Globus pallidus (tissue), 1 donor: Measurements from ENCODE around the gene MRPL32.
"Not testable (repeated sequence)": the region's sequence is repeated elsewhere in the genome, so short reads cannot be mapped to it uniquely, and the experiment has no call there.

Experiments
- DNase-seq: peaks from one replicate; pipeline ENCODE4 v3.0.0-alpha.2; 2015; ENCODE audit warnings: low spot score

The MRPL32 gene

GRCh38 chr7:42931834-42932651 is at the start of gene MRPL32, which contains the start of gene PSMA2:
Gene MRPL32 (plus strand): TSS chr7:42932376. CDS start chr7:42932387, 11 bp downstream.
Gene PSMA2 (minus strand): TSS chr7:42932174. CDS start chr7:42932158, 16 bp downstream.
- peak; percentile 98 for DNase-seq

GRCh38 chr7:42883950-42884349 is 48.2 kb upstream of the MRPL32 start:
- no peak for DNase-seq

- not testable (repeated sequence) for DNase-seq
Observed at GRCh38 chr7:42885183-42885582, 47.0 kb upstream of the MRPL32 start.

- DNase-seq, result no peak
Observed at GRCh38 chr7:42886129-42886528, 46.0 kb upstream of the MRPL32 start.

- no peak for DNase-seq
Observed at GRCh38 chr7:42886893-42887505, 45.2 kb upstream of the MRPL32 start.

GRCh38 chr7:42893346-42894240 is 38.6 kb upstream of the MRPL32 start:
- no peak for DNase-seq

GRCh38 chr7:42900842-42901241 is 31.3 kb upstream of the MRPL32 start:
- no peak for DNase-seq

- DNase-seq, result no peak
Observed at GRCh38 chr7:42902331-42902730, 29.8 kb upstream of the MRPL32 start.

- DNase-seq, result no peak
Observed at GRCh38 chr7:42906181-42906580, 26.0 kb upstream of the MRPL32 start.

GRCh38 chr7:42907316-42907715 is 24.9 kb upstream of the MRPL32 start:
- DNase-seq, result no peak

- peak; percentile 75 for DNase-seq
Observed at GRCh38 chr7:42910306-42910705, 21.9 kb upstream of the MRPL32 start.

- DNase-seq, result peak; percentile 95
Observed at GRCh38 chr7:42911454-42912447, 20.4 kb upstream of the MRPL32 start, which contains the start of gene C7orf25. Gene C7orf25 (minus strand): TSS chr7:42912070. CDS start chr7:42910900, 1,170 bp downstream.

- no peak for DNase-seq
Observed at GRCh38 chr7:42913591-42913990, 18.6 kb upstream of the MRPL32 start.

- DNase-seq, result no peak
Observed at GRCh38 chr7:42914009-42914408, 18.2 kb upstream of the MRPL32 start.

GRCh38 chr7:42914421-42915045 is 17.6 kb upstream of the MRPL32 start:
- DNase-seq, result no peak

GRCh38 chr7:42915356-42915755 is 16.8 kb upstream of the MRPL32 start:
- no peak for DNase-seq

GRCh38 chr7:42922017-42922753 is 10.0 kb upstream of the MRPL32 start:
- DNase-seq, result no peak

GRCh38 chr7:42924223-42924838 is 7.8 kb upstream of the MRPL32 start:
- DNase-seq, result no peak

GRCh38 chr7:42925630-42926029 is 6.5 kb upstream of the MRPL32 start:
- no peak for DNase-seq
